Muscle of back (tissue), 11 donors: ENCODE data around the gene STH. TPM values are rescaled to one million over a fixed set of nuclear protein-coding genes. Genes with fewer than 3 reads are reported as not detected.

ENCODE experiments used
- DNase-seq, 3 donors: peaks; one replicate each; pipeline versions ENCODE4 v3.0.0 to v3.0.0-alpha.2; 2013
- polyA plus RNA-seq, 10 donors: library from polyadenylated mRNA; unstranded; fragments of 120-200 nt; gene quantifications; one replicate each; pipeline ENCODE4 v1.2.1, GENCODE V29; 2013; ENCODE audit not compliant: insufficient read length in 10 of 10

The STH gene
- polyA plus RNA-seq, 10 donors: not detected

DNA sequence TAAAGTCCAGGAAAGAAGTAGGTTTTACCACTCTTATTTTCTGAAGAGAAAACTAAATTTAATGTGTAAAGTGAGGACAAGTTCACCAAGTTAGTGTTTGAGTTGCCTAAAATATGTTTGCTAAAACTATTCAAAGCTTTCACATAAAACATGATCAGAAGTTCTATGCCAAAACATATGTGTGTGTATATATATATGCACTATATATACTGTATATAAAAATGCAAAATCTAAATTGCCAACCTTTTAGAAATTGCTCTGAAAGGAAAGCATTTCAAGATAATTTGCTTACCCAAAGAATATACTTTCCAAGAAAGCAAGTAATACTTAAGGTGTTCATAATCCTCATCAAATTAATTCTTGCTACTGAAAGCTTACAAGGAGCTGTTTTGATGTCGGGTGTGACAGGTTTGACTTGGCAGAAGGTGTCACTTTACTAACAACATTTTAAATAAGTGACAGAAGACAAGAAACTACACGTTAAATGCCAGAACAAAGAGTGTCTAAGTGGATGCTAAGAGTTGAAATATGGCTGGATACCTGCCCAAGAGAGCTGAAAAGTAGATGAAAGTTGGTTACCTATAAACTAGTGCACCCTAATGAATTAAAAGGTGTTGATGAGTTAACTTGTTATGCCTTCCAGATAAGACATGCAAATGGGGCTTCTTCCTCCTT, 32.3 kb upstream of the STH start:
- no peak for DNase-seq

DNA sequence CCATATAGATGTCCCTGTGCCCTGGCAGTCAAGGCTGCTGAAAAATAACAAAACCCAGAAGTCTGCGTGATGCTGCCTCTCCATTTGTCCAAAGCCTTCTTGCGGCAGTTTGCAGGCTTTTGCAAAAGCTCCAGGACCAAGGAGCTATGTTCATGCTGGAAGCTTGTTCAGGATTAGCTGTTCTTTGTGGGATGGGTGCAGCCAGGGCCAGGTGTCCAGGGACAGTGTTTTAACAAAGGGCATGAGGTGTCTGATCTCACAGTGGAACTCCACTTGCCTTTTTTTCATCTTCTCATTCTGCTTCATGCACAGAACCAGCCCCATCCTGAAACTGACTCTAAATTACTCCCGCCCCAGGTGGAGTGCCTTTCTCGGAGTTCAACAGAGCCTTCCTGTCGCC, 31.7 kb upstream of the STH start:
- DNase-seq: no peak

DNA sequence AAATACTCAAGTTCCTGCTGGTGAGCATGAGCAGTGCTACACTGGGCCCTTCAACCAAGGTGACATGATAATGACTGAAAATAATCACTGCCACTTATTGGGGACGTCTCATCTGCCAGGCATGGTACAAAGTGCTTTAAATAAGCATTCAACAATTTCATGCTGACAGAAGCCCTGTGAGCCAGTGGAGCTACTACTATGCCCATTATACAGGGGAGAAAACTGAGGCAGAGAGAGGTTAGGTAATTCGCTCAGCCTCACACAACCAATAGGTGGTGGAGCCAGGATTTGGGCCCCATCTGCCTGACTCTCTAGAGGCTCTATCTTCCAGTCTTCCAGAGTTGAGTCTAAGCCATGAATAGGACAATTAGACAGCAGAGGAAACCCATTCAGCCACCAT, 30.3 kb upstream of the STH start:
- no peak for DNase-seq

DNA sequence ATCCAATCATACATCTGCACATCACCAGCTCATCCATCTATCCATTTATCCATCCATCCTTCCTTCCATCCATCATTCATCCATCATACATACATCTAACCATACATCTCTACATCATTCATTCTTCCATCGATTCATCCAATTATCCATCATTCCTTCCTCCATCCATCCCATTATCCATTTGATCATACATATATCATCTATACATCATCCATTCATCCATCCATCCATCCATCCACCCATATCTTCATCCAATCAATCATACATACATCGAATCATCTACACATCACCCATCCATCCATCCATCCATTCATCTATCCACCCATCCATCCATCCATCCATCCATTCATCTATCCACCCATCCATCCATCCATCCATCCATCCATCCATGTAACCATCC, 29.3 kb upstream of the STH start:
- DNase-seq: no peak

DNA sequence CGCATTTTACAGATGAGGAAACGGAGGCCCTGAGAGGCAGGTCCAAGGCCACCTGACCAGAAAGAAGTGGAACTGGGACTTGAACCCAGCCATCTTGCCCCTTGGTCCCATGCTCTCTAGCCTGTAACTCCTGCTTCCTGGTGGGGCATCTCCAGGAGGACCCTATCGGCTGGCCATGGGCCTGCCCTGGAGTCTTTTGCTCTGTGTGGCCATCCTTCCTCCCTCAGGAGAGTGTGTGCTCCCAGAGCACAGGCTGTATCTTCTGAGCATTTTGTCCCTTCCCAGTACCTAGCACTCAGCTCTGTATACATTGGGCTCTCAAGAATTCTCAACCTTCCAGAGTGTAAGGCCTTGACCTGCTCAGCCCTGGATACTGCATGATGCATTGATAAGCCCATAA, 28.4 kb upstream of the STH start:
- no peak for DNase-seq

DNA sequence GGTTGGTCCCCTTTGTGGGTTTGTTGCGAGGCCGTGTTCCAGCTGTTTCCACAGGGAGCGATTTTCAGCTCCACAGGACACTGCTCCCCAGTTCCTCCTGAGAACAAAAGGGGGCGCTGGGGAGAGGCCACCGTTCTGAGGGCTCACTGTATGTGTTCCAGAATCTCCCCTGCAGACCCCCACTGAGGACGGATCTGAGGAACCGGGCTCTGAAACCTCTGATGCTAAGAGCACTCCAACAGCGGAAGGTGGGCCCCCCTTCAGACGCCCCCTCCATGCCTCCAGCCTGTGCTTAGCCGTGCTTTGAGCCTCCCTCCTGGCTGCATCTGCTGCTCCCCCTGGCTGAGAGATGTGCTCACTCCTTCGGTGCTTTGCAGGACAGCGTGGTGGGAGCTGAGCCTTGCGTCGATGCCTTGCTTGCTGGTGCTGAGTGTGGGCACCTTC, 27.3 kb upstream of the STH start:
- DNase-seq: no peak

DNA sequence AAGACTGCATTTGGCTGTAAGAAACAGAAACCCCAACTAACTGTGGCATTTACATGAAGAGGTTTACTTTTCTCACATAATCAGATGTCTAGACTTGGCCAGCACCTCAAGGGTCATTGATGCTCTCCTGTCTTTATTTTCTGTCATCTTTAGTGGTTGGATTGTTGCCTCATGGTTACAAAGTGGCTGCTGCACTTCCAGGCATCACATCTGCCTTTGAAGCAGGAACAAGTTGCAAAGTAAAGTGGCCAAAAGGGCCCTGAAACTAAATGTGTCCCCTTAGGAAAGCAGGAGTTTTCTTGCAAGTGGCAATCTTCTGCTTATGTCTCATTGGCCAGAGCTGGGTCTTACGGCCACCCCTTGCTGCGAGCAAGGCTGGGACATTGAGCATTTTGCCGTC, 26.5 kb upstream of the STH start:
- DNase-seq: no peak

DNA sequence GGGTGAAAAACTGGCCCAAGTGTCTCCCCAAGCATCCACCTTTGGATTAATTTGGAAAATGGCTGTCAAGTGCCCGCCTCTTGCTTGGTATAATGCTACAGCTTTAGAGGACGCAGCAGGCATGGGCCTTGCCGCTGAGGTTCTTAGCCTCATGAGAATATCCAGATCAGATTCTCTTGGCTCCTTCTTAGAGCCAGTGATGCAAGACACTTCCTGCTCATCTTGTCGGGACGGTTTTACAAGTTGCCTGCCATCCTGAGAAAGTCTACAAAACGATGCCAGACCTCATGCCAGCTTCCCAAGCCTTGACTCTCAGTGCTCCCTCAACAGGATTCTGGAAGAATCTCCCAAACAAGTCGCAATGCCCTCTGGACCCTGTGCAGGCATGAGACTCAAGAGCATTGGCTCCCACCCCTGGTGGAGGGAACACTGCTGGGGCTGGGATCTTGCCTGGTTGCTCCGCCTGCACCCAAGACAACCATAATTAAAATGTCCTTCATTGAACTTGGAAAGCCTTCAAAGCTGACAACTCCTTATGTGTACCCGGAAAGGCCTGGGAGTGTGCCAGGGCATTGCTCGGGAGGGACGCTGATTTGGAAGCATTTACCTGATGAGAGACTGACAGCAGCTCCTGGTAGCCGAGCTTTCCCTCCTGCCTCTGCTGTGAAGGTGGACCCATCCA, 25.8 kb upstream of the STH start:
- no peak for DNase-seq

DNA sequence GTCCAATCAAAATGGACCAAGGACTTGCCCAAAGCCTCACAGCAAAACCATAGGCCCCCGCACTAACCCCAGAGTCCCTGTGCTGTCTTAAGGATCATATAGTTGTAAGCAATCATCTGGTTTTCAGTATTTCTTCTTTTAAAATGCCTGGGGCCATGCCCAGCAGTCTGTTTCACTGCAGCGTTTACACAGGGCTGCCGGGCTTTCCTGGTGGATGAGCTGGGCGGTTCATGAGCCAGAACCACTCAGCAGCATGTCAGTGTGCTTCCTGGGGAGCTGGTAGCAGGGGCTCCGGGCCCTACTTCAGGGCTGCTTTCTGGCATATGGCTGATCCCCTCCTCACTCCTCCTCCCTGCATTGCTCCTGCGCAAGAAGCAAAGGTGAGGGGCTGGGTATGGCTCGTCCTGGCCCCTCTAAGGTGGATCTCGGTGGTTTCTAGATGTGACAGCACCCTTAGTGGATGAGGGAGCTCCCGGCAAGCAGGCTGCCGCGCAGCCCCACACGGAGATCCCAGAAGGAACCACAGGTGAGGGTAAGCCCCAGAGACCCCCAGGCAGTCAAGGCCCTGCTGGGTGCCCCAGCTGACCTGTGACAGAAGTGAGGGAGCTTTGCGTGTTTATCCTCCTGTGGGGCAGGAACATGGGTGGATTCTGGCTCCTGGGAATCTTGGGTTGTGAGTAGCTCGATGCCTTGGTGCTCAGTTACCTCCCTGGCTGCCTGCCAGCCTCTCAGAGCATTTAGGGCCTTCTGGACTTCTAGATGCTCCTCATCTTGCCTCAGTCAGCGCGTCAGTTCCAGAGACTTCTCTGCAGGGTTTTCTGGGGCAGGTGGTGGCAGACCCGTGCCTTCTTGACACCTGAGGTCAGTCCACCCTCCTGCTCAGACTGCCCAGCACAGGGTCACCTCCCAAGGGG, 24.8 kb upstream of the STH start:
- DNase-seq: no peak

DNA sequence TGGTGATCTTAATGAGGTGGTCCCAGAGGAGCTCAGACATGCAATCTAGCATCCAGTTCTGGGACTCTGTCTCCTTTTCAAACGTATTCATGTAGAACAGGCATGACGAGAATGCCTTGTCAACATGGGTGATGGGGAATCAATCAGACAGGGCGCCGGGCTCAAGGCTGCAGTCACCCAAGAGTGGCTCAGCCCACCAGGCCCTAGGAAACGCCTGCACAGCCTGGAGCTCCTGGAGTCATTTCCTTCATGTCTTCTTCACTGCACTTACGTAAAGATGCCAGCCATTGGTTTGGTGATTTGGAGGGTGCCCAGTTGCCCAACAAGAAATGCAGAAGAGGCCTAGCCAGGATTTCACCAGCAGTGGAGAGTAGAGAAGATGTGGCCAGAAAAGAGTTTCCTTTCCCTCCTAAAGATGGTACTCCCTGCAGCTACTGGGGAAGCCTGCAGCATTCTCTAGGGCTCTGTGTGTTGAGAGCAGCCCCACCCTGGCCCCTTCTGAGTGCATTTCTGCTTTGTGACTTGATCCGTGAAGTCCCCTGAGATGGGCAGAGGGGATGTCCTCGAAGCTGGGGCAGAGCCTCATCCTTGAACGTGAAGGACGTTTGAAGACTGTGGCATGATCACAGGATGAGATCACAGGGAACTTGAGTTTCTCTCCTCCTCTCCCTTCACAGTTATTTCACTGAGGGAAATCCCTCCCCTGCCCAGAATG, 24.0 kb upstream of the STH start:
- DNase-seq: no peak

DNA sequence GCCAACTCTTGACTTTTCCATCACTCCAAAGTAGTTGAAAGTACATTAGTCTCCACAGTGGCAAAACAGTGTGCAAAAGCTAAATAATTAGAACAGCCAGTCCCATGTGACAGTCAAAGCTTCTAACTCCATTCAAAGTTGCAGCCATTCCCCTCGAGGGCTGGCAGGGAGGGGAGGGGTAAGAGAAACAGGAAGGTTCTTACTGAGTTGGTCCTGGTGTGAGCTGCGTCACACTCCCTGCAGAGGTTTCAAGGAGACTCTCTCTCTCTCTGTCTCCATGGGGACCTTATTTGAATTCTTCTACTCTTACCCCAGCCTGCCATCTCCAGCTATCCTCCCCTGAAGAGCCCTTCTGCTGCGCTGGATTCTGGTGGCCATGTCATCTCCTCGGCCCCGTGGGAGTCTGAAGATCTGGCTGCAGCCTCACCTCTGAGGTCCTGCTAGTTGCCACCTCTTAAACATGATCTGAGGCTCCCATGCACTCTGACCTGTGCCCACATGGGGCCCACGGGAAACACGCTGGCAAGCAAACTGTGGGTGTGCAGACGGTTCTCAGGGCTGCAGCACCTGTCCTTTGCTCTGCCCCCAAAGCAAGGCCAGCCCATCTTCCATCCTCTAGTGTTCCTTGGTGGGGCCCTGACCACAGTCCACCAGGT, 23.3 kb upstream of the STH start:
- DNase-seq: no peak

DNA sequence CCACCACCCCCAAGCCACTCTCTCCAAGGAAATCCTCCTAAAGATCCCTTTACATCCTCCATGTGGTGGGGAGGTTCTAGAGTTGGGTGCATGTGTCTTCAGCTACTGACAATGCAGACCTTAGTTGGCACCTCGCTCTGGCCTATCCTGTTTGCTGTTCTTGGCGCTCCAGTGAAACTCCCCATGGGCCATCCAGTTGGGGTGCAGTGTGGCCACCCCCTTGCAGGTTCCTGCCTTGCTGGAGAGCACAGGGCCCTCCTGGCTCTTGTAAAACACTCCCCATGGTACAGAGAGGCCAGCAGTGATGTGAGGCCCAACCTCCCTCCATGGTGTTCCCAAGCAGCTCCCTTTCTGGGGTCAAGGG, 22.7 kb upstream of the STH start:
- DNase-seq: no peak

DNA sequence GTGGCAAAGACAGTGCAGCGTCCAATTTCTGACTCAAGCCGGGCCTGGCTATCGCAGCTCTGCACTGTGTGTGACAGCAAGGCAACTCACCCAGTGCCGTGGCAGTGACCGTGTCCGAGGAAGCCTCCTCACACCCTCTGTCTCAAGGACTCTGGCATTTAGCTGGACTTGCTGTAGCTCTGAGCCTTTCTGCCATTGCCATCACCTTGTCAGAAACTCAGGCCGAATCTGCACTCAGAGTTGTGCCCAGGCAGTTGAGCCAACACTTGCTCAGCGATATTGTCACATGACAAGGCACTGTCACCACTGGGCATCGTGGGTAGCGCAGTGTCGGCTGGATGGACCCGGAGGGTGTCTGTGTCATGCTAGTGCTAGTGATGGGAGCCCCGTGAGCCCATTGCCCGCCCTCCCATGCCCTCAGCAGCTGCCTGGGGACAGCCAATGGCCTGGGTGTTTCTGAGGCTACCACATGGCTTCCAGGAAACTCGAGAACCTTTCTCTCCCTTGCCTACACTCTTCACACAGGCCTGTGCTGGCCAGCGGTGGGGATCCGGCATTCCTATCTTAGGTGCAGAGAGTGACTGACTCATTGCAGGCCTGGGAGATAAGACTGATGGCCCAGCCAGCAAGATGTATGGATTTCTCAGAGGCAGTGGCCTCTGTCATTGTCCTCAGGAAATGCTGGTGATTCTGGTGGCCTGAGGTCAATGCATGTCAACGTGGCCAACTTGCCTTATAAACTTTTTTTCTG, 22.1 kb upstream of the STH start:
- no peak for DNase-seq

DNA sequence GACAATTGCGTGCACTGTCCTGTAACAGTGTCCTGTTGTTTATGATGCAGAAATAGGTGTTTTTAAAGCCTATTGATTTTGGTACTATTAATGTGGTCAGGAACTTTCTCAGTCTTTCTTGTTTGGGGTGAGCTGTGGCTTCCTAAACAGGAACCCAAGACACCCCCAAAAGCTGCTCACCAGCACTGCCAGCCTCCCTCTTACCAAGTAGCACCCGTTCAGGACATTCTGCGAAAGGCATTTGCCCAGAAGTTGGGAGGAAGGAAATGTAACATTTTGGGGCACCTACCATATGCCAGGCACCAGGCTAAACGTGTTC, 21.6 kb upstream of the STH start:
- DNase-seq: no peak

DNA sequence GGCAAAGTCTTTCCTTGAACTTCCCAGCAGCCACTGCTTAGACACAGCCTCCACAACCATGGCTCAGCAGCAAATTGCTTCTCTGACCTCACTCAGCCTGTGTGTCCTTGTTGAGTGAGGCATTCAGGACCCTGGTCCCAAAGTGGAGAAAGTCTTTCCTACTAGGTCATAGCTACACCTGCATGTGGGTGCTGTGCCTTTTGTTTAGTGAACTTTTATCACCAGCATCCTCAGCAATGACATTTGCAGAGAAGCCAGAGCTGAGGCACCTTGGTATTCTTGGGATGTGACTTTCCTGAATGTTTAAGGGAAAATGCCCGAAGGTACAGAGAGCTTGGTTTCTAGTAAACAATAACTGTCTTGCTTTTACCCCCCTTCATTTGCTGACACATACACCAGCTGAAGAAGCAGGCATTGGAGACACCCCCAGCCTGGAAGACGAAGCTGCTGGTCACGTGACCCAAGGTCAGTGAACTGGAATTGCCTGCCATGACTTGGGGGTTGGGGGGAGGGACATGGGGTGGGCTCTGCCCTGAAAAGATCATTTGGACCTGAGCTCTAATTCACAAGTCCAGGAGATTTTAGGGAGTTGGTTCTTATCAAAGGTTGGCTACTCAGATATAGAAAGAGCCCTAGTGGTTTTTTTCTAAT, 20.9 kb upstream of the STH start:
- DNase-seq: no peak

DNA sequence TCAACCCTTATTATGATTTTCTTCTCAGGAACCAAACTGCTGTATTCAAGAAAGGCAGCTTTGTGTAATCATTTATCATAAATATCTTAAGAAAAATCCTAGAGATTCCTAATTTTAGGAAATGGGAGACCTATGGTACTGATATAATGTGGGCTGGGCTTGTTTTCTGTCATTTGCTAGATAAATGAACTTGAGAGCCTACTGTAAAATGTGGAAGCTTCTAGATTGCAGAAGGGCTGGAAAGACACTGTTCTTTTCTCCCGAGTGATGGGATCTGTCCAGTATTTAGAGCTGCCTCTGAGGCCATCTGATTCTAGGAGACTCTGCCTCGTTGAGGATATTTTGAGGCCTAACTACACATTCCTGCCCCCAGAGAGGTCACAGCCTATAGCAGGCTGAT, 19.9 kb upstream of the STH start:
- no peak for DNase-seq

DNA sequence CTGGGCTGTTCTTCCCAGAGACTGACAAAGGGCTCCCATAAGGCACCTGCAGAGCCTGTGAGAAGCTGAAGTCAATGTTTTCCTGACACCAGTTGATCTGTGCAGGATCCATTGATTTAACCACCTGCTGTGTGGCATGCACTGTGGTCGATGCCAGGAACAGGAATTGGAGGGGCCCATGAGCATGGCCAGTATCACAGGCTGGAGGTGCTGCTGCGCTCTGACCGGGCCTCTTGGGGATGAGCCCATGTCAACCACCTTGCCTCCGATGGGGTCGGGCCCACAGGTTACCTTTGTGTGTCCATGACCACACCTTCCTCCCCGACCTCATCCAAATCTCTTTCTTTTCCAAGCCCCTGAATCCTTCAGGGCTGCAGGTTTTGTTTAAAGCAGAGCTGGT, 18.2 kb upstream of the STH start:
- no peak for DNase-seq

DNA sequence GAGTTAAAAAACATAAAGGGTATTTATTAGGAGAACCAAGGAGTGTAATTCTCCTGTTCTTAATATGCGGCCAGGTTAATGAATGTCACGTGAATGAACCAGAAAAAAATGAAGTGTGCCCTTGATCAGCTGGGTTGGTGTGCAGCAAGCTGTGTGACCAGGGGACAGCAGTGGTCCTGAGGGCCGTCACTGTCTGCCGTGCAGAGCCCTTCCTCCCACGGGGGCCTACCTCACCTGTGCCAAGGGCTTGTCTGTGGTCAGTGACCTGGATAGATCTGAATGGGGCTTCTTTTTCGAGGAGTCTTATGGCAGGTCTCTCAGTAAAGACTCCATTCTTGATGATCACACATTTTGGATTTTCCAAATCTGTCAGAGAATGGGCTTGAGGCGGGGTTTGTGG, 17.7 kb upstream of the STH start:
- no peak for DNase-seq

DNA sequence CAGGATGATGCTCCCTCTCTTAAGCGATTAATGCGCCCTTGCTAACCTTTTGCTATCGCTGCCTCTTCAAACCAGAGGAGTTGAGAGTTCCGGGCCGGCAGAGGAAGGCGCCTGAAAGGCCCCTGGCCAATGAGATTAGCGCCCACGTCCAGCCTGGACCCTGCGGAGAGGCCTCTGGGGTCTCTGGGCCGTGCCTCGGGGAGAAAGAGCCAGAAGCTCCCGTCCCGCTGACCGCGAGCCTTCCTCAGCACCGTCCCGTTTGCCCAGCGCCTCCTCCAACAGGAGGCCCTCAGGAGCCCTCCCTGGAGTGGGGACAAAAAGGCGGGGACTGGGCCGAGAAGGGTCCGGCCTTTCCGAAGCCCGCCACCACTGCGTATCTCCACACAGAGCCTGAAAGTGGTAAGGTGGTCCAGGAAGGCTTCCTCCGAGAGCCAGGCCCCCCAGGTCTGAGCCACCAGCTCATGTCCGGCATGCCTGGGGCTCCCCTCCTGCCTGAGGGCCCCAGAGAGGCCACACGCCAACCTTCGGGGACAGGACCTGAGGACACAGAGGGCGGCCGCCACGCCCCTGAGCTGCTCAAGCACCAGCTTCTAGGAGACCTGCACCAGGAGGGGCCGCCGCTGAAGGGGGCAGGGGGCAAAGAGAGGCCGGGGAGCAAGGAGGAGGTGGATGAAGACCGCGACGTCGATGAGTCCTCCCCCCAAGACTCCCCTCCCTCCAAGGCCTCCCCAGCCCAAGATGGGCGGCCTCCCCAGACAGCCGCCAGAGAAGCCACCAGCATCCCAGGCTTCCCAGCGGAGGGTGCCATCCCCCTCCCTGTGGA, 16.0 kb upstream of the STH start:
- DNase-seq: no peak
